Hepatocyte (in vitro differentiated cells): ENCODE results near the gene DNM2. TPM values are rescaled to one million over a fixed set of nuclear protein-coding genes. Genes with fewer than 3 reads are reported as not detected.

Experiments used
- DNase-seq: peaks from one replicate; pipeline ENCODE4 v3.0.0-alpha.2; 2016; ENCODE audit warnings: low spot score
- H2AFZ ChIP-seq: fragments of 200-600 bp; sonication (generic); 2 replicates; pipeline ENCODE4 v1.6.0; 2016; ENCODE audit warnings: antibody characterized with exemption, mild to moderate bottlenecking
- H3K27ac ChIP-seq: fragments of 200-600 bp; sonication (generic); 2 replicates; pipeline ENCODE4 v1.5.1; 2016; ENCODE audit warnings: mild to moderate bottlenecking
- H3K27me3 ChIP-seq: fragments of 200-600 bp; sonication (generic); 2 replicates; pipeline ENCODE4 v1.6.1; 2016
- H3K36me3 ChIP-seq: fragments of 200-600 bp; sonication (generic); replicated peaks from 2 replicates; pipeline ENCODE4 v1.5.1; 2016; ENCODE audit warnings: low read depth; ENCODE audit not compliant: insufficient read depth
- H3K4me1 ChIP-seq: fragments of 200-600 bp; sonication (generic); 2 replicates; pipeline ENCODE4 v1.5.1; 2016; ENCODE audit warnings: mild to moderate bottlenecking, moderate library complexity; ENCODE audit not compliant: insufficient read depth
- H3K4me2 ChIP-seq: fragments of 200-600 bp; sonication (generic); 2 replicates; pipeline ENCODE4 v1.6.0; 2016
- H3K4me3 ChIP-seq: fragments of 200-600 bp; sonication (generic); 2 replicates; pipeline ENCODE4 v1.5.1; 2016; ENCODE audit warnings: mild to moderate bottlenecking
- H3K79me2 ChIP-seq: fragments of 200-600 bp; sonication (generic); 2 replicates; pipeline ENCODE4 v1.6.0; 2017; ENCODE audit warnings: mild to moderate bottlenecking
- H3K9me2 ChIP-seq: fragments of 200-600 bp; sonication (generic); replicated peaks from 2 replicates; pipeline ENCODE4 v1.6.0; 2017; ENCODE audit warnings: mild to moderate bottlenecking; ENCODE audit not compliant: insufficient read depth
- H3K9me3 ChIP-seq: fragments of 200-600 bp; sonication (generic); 2 replicates; pipeline ENCODE4 v1.5.1; 2016; ENCODE audit warnings: low read depth, mild to moderate bottlenecking
- H4K20me1 ChIP-seq: fragments of 200-600 bp; sonication (generic); 2 replicates; pipeline ENCODE4 v1.6.0; 2016; ENCODE audit warnings: mild to moderate bottlenecking; ENCODE audit not compliant: insufficient read depth, poor library complexity, severe bottlenecking
- EZH2 ChIP-seq: fragments of 200-600 bp; sonication (generic); IDR thresholded peaks from 2 replicates; pipeline ENCODE4 v1.6.1; 2016; ENCODE audit warnings: antibody characterized with exemption, mild to moderate bottlenecking, borderline replicate concordance
- EZH2phosphoT487 ChIP-seq: fragments of 200-600 bp; sonication (generic); IDR thresholded peaks from one replicate; pipeline ENCODE4 v1.6.1; 2018; ENCODE audit warnings: antibody characterized with exemption, mild to moderate bottlenecking, low read depth, moderate library complexity; ENCODE audit not compliant: unreplicated experiment, severe bottlenecking
- WGBS: methylation state at CpG from one replicate; pipeline ENCODE4 v1.1.6; 2016; ENCODE audit warnings: low lambda C conversion rate; ENCODE audit errors: missing lambda C conversion rate; 5-methylcytosine and 5-hydroxymethylcytosine counted together
- polyA plus RNA-seq: library from polyadenylated mRNA; unstranded; fragments of >200 nt; fragmentation: Nextera tagmentation; extraction: Ambion mirVana; gene quantifications from 2 replicates; pipeline ENCODE4 v1.2.1, GENCODE V29; 2016
- total RNA-seq: library from RNA; depleted of rRNA; stranded (reverse); fragments of >200 nt; gene quantifications from 2 replicates; pipeline ENCODE4 v1.2.3, GENCODE V29; 2014
- TF ChIP-seq, protein P1 (sequence below): fragments of 200-600 bp; sonication (generic); IDR thresholded peaks from 2 replicates; pipeline ENCODE4 v1.5.1; 2016; ENCODE audit warnings: antibody characterized with exemption, mild to moderate bottlenecking; ENCODE audit not compliant: poor library complexity

Gene DNM2
- total and polyA plus RNA-seq, 2 experiments from 2014 or later = 93.9 to 130 TPM

DNA sequence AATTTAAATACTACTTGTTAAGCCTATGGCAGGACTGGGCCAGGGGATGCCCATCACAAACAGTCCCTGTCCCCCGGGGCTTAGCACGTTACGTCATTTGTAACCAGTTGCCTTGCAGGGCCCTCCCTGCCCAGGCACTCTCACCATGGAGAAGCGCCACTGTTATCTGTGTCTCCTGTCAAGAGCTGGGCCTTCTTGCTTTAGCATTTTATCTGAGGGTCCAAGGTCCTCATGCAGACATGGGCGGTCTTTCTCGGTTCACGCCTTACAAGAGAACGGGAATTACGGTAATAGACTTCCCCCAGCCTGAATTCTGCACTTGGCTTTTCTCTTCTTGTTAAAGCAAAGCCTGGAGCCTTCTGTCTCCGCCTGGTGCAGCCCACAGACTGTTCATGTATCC, 72.0 kb downstream of the DNM2 start:
- DNase-seq = peak; percentile 51
- Histone ChIP-seq H3K4me3 (no peak overlapping the region), H3K9me2 (no peaks in the 10 kb centered on the region), H3K9me3 (no peaks in the 10 kb centered on the region), H2AFZ (no peak overlapping the region), H3K79me2 (no peaks in the 10 kb centered on the region), H3K4me2 (no peak overlapping the region), H3K27me3 (no peaks in the 10 kb centered on the region), H3K27ac (no peak overlapping the region), H3K36me3 (no peaks in the 10 kb centered on the region), H3K4me1 (no peaks in the 10 kb centered on the region), H4K20me1 (no peaks in the 10 kb centered on the region)
- TF ChIP-seq EZH2phosphoT487 (no peak), EZH2 (no peak)
- TF ChIP-seq, protein P1, sequence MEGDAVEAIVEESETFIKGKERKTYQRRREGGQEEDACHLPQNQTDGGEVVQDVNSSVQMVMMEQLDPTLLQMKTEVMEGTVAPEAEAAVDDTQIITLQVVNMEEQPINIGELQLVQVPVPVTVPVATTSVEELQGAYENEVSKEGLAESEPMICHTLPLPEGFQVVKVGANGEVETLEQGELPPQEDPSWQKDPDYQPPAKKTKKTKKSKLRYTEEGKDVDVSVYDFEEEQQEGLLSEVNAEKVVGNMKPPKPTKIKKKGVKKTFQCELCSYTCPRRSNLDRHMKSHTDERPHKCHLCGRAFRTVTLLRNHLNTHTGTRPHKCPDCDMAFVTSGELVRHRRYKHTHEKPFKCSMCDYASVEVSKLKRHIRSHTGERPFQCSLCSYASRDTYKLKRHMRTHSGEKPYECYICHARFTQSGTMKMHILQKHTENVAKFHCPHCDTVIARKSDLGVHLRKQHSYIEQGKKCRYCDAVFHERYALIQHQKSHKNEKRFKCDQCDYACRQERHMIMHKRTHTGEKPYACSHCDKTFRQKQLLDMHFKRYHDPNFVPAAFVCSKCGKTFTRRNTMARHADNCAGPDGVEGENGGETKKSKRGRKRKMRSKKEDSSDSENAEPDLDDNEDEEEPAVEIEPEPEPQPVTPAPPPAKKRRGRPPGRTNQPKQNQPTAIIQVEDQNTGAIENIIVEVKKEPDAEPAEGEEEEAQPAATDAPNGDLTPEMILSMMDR = no peak
- 75% methylated on average over 10 of the region's 10 CpGs for WGBS

DNA sequence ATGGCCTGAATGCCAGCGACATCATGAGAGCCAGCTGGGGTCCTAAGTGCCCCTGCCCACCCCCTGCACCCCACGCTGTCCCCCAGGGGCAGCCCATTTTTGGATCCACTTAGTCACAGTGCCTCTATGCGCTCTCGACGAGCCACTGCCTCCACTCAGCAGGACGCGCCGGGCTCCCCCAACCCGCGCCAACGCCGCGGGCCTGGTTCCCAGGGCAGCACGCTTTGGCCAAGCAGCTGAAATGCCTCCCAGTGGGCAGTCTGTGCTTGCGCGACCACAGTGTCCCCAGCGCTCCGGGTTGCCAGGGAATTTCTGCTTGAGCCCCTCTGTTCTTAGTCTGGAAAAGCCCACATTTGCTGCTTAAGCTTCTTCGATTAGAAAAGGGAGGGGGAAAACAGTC, 78.8 kb downstream of the DNM2 start:
- no peak for DNase-seq
- Histone ChIP-seq H3K4me3 (no peak overlapping the region), H3K9me2 (no peaks in the 10 kb centered on the region), H4K20me1 (no peaks in the 10 kb centered on the region), H3K36me3 (no peaks in the 10 kb centered on the region), H3K27me3 (no peaks in the 10 kb centered on the region), H3K9me3 (no peaks in the 10 kb centered on the region), H3K4me1 (no peaks in the 10 kb centered on the region), H3K27ac (no peak overlapping the region), H3K4me2 (no peak overlapping the region), H3K79me2 (no peaks in the 10 kb centered on the region), H2AFZ (no peak overlapping the region)
- TF ChIP-seq, protein P1 = no peak
- no peak for TF ChIP-seq EZH2phosphoT487
- no peak for TF ChIP-seq EZH2
- 95% methylated on average over 19 of the region's 19 CpGs for WGBS

GRCh38 chr19:10797078-10797477, 79.2 kb downstream of the DNM2 start:
- no peaks in the 10 kb centered on the region for H3K4me1 ChIP-seq
- WGBS = 89% methylated on average over 14 of the region's 14 CpGs

More at GRCh38 chr19:10797078-10797477, 79.2 kb downstream of the DNM2 start:
- Histone ChIP-seq H3K27me3 (no peaks in the 10 kb centered on the region), H2AFZ (no peak overlapping the region), H3K79me2 (no peaks in the 10 kb centered on the region), H3K9me3 (no peaks in the 10 kb centered on the region), H3K4me3 (no peak overlapping the region), H3K36me3 (no peaks in the 10 kb centered on the region), H3K27ac (no peak overlapping the region), H3K4me2 (no peak overlapping the region), H3K9me2 (no peaks in the 10 kb centered on the region), H4K20me1 (no peaks in the 10 kb centered on the region)
- no peak for DNase-seq
- TF ChIP-seq EZH2 (no peak), EZH2phosphoT487 (no peak)
- TF ChIP-seq, protein P1 = no peak
